GM21360 (cell line): Measurements from ENCODE around the gene ING5.
"Not testable (repeated sequence)": the region's sequence is repeated elsewhere in the genome, so short reads cannot be mapped to it uniquely, and the experiment has no call there.

Source experiments
- ATAC-seq: cut with Tn5 transposase; IDR thresholded peaks from one replicate; pipeline ENCODE4 v1.9.1; 2021; ENCODE audit warnings: mild to moderate bottlenecking, moderate library complexity; ENCODE audit not compliant: unreplicated experiment

ING5 gene

DNA sequence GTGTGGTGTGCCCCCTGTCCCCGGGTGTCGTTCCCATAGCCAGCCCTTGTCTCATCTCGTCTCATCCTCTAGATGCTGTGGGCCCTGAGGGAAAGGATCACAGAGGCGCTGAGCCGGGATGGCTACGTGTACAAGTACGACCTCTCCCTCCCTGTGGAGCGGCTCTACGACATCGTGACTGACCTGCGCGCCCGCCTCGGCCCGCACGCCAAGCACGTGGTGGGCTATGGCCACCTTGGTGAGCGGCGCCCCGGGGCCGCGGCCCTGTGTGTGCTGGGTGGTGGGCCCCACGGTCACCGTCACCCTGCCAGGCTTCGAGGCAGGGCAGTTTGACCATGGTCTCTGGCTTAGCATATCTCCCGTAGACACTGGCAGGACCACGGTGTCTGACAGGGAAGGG lies 53.9 kb downstream of the ING5 start:
- no peak for ATAC-seq

DNA sequence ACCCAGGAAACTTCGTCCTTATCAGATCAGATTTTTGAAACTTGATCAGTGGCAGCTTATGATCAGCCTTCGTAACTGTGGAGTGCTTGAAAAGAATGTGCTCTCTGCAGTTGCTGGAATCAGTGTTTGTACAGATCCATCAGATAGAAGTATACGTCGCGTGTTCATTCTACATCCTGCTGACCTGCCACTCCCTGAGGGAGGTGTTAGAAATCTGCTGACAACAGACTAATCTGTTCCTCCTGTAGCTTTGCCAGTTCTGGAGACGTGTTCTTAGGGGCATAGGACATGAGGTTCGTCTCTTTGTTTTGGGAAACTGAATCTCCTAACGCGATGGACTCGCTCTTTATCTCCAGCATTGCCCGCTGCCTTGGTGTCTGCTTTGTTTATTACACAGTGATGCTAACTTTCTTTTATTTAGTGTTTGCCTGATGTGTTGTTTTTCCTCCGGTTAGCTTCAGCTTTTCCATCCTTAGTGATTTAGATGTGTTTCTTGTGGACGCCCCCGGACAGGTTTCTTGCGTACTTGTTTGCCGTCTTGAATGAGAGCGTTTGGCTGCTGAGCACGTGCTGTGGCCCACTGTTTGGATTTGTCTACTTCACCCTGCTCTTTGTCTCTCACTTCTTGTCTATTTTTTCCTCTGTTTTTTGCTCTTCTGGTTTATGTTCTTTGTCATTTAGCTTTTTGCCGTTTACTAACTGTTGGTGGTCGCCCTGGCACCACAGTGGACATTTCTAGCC lies 57.4 kb downstream of the ING5 start:
- ATAC-seq, result no peak

DNA sequence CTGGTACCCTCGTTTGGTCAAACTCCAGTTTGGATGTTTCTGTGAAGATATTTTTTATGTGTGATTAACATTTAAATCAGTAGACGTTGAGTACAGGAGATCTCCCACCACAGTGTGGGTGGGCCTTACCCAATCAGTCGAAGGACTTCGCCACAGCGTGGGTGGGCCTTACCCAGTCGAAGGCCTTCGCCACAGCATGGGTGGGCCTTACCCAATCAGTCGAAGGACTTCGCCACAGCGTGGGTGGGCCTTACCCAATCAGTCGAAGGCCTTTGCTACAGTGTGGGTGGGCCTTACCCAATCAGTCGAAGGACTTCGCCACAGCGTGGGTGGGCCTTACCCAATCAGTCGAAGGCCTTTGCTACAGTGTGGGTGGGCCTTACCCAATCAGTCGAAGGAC lies 58.1 kb downstream of the ING5 start:
- ATAC-seq, result not testable (repeated sequence)

DNA sequence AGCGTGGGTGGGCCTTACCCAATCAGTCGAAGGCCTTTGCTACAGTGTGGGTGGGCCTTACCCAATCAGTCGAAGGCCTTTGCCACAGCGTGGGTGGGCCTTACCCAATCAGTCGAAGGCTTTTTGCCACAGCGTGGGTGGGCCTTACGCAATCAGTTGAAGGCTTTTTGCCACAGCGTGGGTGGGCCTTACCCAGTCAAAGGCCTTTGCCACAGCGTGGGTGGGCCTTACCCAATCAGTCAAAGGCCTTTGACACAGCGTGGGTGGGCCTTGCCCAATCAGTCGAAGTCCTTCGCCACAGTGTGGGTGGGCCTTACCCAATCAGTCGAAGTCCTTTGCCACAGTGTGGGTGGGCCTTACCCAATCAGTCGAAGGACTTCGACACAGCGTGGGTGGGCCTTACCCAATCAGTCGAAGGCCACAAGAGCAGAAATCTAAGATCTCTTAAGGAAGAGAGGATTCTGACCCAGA lies 58.5 kb downstream of the ING5 start:
- no peak for ATAC-seq

DNA sequence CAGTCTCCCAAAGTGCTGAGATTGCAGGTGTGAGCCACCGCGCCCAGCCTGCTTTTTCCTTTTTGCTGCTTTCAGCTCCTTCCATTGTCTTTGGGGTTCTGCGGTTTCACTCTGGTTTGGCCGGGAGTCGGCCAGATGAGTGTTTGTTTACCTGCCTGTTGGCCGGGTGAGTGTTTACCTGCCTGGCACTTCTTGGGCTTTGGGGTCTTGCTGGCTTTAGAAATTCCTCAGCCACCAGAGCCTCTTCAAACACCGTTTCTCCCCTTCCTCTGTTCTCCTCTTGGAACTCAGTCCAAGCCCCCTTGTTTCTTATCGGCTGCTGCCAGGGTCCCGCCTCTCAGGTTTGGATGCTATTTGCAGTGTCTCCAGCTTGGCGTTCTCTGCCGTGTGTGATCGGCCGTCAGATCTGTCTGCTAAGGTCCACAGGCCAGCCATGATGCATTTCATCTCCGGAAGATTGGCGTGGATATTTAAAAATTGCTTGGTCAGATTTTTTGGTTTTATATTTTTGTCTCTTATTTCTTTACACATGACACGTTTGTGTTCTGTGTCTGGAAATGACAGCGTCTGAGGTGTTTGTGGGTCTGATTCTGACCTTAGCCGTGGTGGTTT lies 60.6 kb downstream of the ING5 start:
- no peak for ATAC-seq

DNA sequence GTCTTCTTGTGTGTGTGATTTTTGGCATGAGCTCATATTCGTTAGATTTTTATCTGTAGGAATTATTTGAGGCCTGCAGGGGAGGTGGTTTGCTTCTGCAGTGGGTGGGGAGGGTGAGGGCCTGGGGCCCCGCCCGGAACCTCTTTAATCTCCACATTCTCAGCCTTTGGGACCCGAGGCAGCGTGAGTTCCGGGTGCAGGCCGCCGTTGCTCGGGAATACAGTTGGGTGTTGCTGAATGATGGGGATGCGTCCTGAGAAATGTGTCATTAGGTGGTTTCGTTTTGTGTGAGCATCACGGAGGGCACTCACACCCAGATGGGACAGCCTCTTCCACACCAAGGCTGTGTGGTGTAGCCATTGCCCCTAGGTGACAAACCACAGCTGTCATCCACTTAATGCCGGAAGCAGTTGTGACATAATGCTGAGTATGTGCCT lies 61.1 kb downstream of the ING5 start:
- no peak for ATAC-seq

DNA sequence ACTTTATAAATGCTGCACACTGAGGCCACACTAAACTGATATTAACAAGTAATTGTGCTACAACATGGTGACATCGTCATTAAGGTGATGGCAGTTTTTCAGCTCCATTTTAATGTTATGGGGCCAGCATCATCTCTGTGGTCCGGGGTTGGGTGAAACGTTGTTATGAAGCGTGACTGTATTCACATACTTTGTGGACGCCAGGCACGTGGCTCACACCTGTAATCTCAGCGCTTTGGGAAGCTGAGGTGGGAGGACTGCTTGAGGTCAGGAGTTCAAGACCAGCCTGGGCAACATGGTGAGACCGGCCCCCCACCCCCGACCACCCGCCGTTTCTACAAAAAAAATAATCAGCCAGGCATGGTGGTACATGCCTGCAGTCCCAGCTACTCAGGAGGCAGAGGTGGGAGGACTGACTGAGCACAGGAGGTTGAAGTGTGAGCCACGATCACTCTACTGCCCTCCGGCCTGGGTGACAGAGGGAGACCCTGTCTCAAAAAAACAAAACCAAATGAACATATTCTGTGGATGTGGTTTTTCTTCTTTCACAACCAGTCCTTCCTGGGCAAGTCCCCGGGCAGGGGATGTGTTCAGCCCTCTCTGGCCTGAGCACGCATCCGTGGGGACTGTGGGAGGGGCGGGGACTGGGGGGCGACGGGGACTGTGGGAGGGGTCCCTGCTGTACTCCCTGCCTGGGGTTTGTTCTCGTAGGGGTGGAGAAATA lies 61.9 kb downstream of the ING5 start:
- no peak for ATAC-seq

DNA sequence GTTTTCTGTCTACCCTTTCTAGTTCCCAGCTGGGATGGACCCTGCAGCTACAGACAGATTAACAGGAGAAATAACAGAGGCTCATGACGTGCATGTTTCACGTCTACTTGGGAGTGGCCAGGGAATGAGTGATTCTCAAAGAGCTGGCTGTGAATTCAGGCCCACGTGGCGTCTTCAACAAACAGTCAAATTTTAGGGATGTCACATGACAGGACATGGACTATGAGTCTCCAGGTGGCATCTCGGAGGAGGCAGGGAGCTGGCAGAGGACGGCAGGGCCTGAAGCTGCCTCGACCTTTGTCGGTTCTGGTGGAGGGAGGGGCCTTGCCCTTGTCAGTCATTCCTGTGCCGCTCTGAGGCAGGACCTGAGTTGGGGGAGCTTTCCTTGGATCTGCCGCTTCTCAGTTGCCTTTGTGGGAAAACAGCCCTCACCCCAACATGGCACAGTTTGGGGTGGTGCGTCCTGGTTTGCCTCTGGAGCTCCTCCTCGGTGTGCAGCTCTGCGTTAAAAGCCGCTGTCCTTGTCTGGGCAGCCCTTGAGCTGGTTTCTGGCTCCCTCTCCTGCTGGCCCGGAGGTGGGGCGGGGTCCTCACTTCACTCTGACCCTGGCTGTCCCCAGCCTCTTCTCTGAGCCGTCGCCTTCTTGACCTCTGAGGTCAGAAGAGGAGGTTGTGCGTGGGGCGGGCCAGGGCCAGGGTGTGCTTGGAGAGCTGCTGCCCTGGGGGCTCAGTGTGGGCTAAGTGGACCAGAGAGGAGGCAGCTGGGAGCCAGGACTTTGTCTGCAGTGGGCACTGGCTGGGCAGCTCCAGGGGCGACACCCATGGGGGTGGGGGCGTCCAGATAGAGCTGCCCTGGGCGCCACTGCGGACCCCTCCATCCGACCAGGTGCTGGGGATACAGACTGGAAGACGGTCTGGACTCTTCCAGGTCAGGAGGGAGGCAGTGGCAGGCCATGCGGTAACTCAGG lies 62.7 kb downstream of the ING5 start:
- no peak for ATAC-seq

DNA sequence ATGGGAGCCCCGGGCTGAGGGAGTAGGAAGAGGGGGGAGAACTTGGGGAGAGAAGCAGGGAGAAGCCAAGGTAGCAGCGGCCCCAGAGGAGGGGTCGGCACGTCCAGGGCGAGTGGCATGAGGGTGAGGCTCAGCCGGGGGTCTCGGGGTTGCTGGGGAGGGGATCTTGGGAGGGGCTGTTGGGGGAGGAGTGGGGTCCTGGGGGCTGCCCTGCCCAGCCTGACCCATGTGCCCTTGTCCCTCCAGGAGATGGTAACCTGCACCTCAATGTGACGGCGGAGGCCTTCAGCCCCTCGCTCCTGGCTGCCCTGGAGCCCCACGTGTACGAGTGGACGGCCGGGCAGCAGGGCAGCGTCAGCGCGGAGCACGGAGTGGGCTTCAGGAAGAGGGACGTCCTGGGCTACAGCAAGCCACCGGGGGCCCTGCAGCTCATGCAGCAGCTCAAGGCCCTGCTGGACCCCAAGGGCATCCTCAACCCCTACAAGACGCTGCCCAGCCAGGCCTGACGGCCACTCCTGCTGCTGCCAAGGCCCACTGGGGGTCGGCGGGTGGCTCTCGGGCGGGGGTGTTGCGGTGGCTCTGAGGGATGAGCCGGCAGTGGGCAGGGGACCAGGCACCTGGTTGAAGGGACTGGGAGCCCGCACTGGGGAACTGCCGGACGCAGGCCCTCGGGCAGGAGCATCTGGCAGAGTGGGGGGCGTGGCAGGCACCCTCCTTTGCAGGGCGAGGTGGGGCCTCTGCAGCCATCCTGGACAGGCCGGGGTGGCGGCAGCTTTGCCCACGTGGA lies 65.8 kb downstream of the ING5 start:
- ATAC-seq, result no peak

DNA sequence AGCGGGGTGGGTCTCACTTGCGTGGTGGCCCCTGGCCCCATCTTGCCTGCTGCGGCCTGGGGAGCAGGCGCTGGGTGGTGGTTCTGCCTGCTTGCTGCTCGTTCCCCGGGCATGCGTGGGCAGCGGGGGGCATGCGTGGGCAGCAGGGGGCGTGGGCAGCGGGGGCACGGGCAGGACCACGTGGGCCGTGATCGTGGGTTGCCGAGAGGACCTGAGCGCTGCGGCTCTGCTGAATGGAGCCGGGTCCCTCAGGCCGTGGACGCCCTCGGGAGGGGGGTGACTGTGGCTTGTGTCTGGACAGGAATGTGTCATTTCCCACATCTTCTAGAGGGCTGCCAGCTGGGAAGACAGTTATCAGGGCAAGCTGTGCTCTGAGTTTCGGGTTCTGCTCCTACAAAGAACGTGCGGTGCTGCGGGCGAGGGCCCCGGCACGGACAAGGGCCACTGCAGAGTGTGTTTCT lies 66.4 kb downstream of the ING5 start:
- no peak for ATAC-seq

DNA sequence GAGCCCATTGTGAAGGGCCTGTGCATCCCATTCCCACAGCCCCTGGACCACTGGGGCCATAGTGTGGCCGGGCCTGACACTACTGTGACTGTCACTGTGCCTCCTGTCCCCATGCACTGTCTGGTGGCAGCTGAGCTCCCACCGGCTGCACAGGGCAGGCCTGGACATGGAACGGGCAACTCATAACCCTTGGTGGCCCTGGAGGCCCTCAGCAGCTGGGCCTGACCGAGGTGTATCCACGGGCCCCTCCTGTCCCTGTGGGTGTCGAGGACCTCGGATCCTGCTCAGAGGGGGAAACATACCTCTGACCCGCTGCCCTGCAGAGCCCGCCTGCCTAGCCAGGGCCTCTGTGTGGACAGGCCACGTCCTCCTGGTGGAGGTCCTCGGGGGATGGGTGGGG lies 67.0 kb downstream of the ING5 start:
- no peak for ATAC-seq

DNA sequence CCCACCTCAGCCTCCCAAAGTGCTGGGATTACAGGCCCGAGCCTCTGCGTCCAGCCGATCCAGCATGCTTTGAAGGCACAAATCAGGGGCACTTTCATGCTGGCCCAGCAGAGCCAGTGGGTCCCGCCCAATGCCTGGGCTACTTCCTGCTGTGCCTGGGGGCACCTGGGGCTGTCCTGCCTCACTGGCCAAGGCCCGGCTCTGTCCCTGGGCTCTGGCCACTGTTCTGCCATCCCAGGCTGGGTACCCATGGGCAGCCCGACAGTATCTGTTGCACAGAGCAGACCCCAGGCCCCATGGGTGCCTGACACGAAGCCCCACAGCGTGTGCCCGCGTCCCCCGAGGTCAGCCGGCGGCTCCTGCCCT lies 68.0 kb downstream of the ING5 start:
- ATAC-seq, result no peak

DNA sequence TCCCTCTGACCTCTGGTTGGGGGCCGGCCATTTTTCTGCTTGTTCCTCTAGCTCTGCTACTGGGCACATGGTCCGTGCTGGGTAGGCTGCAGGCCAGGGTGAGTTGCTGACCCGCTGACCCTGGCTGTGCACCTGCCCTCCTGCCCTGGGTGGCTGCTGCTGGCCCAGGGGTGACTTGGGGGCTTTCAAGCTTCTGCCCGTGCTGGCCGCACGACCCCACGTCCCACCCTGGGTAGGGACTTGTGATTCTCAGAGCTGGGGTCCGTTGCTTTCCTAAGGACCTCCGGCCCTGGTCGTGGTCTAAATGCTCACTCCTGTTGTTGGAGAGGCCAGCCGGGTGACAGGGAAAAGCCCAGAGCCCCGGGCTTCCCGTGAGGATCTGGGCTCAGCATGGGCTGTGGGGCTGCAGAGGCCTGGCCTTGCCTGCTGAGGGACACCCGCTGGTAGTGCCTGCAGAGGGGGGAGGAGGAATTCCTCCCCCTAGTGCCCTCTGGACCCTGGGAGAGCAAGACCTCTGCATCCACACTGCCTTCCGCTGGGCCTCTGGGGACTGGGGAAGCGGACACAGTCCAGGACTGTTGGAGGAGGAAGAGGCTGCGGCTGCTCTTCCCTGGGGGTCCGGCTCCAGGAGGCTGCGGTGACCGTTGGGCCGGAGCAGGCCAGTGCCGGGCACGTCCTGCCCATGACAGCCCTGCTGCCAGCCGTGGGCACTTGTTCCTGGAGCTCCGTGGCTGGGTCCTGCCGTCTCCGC lies 68.5 kb downstream of the ING5 start:
- ATAC-seq, result no peak

DNA sequence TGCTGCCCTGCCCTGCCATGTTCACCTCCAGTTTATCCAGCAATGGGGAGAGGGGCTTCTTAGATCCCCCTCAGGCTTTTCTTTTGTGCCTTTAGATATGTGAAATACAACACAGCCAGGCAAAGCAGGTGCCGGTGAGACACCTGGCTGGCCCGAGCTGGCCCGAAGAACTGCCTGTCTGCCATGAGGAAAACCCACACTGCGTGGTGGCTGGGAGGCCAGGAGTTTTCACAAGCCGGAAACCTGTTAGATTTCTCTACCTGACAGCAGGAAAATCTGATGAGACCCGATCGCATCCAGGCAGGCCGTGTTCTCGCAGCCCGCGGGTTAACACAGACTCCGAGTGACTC lies 69.1 kb downstream of the ING5 start:
- no peak for ATAC-seq

DNA sequence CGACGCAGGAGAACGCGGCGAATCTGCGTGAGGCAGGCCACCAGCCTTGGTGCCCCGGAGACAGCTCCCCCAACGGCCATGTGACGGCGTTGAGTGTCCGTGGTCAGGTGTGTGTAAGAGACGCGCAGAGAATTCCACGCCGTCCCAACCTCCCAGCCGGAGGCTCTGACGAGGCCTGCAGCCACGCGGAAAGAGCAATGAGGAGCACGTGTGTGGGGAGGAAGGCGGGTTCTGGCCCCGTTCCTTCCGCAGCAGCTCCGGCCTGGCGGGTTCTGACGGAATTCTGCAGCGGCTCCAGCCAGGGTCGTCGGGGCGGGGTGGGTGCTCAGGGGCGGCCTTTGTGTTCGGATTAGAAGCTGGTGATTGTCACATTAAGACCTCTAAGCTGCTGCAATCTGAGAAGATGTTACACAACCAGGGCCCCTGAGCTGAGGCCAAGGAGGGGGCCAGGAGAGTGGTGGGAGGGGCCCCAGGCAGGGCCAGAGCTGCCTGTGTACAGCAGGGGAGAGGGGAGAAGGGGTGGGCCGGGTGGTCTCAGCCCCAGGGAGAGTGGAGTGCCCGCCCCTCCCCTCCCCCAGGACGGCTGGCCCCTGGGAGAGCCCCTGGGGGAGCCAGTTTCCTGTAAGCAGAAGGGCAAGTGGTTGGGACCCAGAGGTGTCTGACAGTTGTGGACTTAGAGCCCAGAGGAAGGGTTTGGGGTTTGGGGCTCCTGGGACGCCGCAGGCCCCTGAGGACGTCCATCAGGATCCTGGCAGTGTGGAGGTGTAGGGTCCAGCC lies 69.6 kb downstream of the ING5 start:
- no peak for ATAC-seq

DNA sequence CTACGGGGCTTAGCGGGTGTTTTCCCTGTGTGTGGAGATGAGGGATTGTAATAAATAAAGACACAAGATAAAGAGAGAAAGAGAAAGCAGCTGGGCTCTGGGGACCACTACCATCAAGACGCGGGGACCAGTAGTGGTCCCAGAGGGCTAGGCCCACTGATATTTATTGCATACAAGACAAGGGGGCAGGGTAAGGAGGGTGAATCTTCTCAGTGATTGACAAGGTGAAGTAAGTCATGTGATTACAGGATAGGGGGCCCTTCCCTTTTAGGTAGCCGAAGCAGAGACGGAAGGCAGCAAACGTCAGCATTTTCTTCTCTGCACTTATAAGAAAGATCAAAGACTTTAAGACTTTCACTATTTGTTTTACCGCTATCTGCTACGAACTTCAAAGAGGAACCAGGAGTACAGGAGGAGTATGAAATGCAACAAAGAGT lies 70.2 kb downstream of the ING5 start:
- no peak for ATAC-seq

DNA sequence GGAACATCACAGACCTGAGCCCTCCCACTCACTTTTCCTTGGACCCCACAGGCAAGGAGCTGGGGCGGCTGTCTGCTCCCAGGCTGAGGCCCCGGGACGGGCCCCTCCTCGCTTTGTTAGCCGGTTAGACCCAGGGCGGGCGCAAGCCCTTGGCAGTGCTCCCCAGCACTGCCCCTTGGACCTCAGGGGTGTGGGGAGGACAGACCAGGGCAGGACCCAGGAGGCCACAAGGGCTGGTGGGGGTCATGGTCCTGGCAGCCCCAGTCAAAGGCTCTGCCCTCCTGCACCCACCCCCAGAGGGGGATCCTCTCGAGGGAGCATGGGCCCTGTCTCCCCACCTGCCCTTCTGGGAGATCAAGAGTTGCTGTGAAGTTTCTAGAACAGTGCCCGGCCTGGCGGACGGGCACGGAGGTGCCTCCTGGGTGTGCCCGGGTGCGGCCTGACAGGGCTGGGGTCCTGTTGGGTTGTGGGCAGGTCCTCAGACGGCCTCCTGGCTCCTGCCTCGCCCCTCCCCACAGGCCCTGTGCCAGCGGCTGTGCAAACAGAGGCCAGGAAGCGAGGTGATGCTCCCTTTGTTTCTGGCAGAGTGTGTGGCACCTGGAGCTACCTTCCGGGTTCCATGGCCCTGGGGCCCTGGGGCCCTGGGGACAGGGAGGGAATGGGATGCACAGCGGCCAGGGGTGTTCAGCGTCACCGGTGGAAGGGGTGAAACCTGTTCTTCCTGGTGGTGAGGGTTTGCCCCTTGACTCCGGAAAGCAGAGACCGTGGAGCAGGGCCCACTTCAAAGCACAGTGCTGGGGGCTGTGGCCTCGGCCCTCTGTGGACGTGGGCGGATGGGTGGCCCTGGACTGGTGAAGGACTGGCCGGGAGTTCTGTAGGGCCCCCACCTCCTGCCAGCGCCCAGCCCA lies 71.9 kb downstream of the ING5 start:
- no peak for ATAC-seq
